Smooth muscle cell (in vitro differentiated cells): ENCODE measurements around the gene CMTM7. TPM values are rescaled to one million over a fixed set of nuclear protein-coding genes. Genes with fewer than 3 reads are reported as not detected.
"Not testable (repeated sequence)": the region's sequence is repeated elsewhere in the genome, so short reads cannot be mapped to it uniquely, and the experiment has no call there.

ENCODE experiments used
- DNase-seq: peaks from one replicate; lab custom pipeline; 2025; ENCODE audit not compliant: unreplicated experiment; lab: John Stamatoyannopoulos, UW
- H2AFZ ChIP-seq: fragments of 200-600 bp; sonication (generic); 2 replicates; pipeline ENCODE4 v1.6.0; 2016; ENCODE audit warnings: antibody characterized with exemption, low read depth, mild to moderate bottlenecking
- H3F3A ChIP-seq: fragments of 200-600 bp; sonication (generic); 2 replicates; pipeline ENCODE4 v1.6.0; 2017; ENCODE audit warnings: antibody characterized with exemption, low read depth
- H3K27ac ChIP-seq: fragments of 200-600 bp; sonication (generic); 2 replicates; pipeline ENCODE4 v1.5.1; 2016; ENCODE audit warnings: low read depth, mild to moderate bottlenecking
- H3K27me3 ChIP-seq: fragments of 200-600 bp; sonication (generic); 2 replicates; pipeline ENCODE4 v1.6.1; 2016; ENCODE audit warnings: low read depth, mild to moderate bottlenecking
- H3K36me3 ChIP-seq: fragments of 200-600 bp; sonication (generic); 2 replicates; pipeline ENCODE4 v1.5.1; 2016; ENCODE audit warnings: low read depth
- H3K4me1 ChIP-seq: fragments of 200-600 bp; sonication (generic); 2 replicates; pipeline ENCODE4 v1.5.1; 2016; ENCODE audit warnings: low read depth
- H3K4me2 ChIP-seq: fragments of 200-600 bp; sonication (generic); 2 replicates; pipeline ENCODE4 v1.6.0; 2016; ENCODE audit warnings: mild to moderate bottlenecking
- H3K4me3 ChIP-seq: fragments of 200-600 bp; sonication (generic); 2 replicates; pipeline ENCODE4 v1.5.1; 2016; ENCODE audit warnings: mild to moderate bottlenecking
- H3K79me2 ChIP-seq: fragments of 200-600 bp; sonication (generic); 2 replicates; pipeline ENCODE4 v1.6.0; 2016; ENCODE audit warnings: low read depth, mild to moderate bottlenecking
- H3K9ac ChIP-seq: fragments of 200-600 bp; sonication (generic); 2 replicates; pipeline ENCODE4 v1.6.0; 2016; ENCODE audit warnings: low read depth
- H3K9me3 ChIP-seq: fragments of 200-600 bp; sonication (generic); replicated peaks from 2 replicates; pipeline ENCODE4 v1.5.1; 2016; ENCODE audit warnings: low read depth
- H4K20me1 ChIP-seq: fragments of 200-600 bp; sonication (generic); 2 replicates; pipeline ENCODE4 v1.6.0; 2016; ENCODE audit warnings: low read depth
- CTCF ChIP-seq: fragments of 200-600 bp; sonication (generic); IDR thresholded peaks from 2 replicates; pipeline ENCODE4 v1.5.1; 2017; ENCODE audit warnings: borderline replicate concordance, mild to moderate bottlenecking, antibody characterized with exemption; ENCODE audit not compliant: insufficient read depth, poor library complexity, severe bottlenecking
- WGBS: methylation state at CpG from one replicate; pipeline ENCODE4 v1.1.7; 2016; ENCODE audit warnings: low lambda C conversion rate; 5-methylcytosine and 5-hydroxymethylcytosine counted together
- polyA plus RNA-seq: library from polyadenylated mRNA; unstranded; fragments of >200 nt; fragmentation: Nextera tagmentation; extraction: Ambion mirVana; gene quantifications from 2 replicates; pipeline ENCODE4 v1.2.1, GENCODE V29; 2016
- total RNA-seq: library from RNA; depleted of rRNA; stranded (reverse); fragments of >200 nt; gene quantifications from 2 replicates; pipeline ENCODE4 v1.2.3, GENCODE V29; 2014

The CMTM7 gene
- total and polyA plus RNA-seq, 2 experiments from 2014 or later: 23.4 to 43.1 TPM

- H3K79me2 ChIP-seq: no peaks in the 10 kb centered on the region
- no peak overlapping the region for H2AFZ ChIP-seq
- no peak overlapping the region for H3K4me2 ChIP-seq
- TF ChIP-seq CTCF: no peak
- H3K36me3 ChIP-seq: no peaks in the 10 kb centered on the region
- no peaks in the 10 kb centered on the region for H3K4me1 ChIP-seq
- H3K27ac ChIP-seq: no peak overlapping the region
- no peak for DNase-seq
- no peak overlapping the region for H3K4me3 ChIP-seq
- no peaks in the 10 kb centered on the region for H3F3A ChIP-seq
- H3K27me3 ChIP-seq: no peaks in the 10 kb centered on the region
- H4K20me1 ChIP-seq: peaks cover 81% of the 10 kb centered on the region
- H3K9me3 ChIP-seq: no peaks in the 10 kb centered on the region
- 97% methylated on average over 3 of the region's 3 CpGs for WGBS
- H3K9ac ChIP-seq: no peak overlapping the region
Observed at GRCh38 chr3:32471246-32471645, 79.6 kb downstream of the CMTM7 start.

GRCh38 chr3:32472151-32472550, 80.5 kb downstream of the CMTM7 start:
- not testable (repeated sequence) for H3K9ac ChIP-seq, H3K4me3 ChIP-seq, H3K4me2 ChIP-seq, H3K27me3 ChIP-seq, H2AFZ ChIP-seq, H3K36me3 ChIP-seq, H3K79me2 ChIP-seq, H3F3A ChIP-seq, H3K4me1 ChIP-seq, H3K27ac ChIP-seq, H3K9me3 ChIP-seq, DNase-seq
- H4K20me1 ChIP-seq: peaks cover 90% of the 10 kb centered on the region
- WGBS: 89% methylated on average over 12 of the region's 12 CpGs

GRCh38 chr3:32474201-32474600, 82.5 kb downstream of the CMTM7 start:
- H4K20me1 ChIP-seq: peaks cover 91% of the 10 kb centered on the region
- H3K9me3 ChIP-seq: no peaks in the 10 kb centered on the region
- H3K36me3 ChIP-seq: peaks cover 6% of the 10 kb centered on the region
- H3K4me3 ChIP-seq: no peak overlapping the region
- 93% methylated on average over 2 of the region's 2 CpGs for WGBS
- H3K27me3 ChIP-seq: no peaks in the 10 kb centered on the region
- no peak for TF ChIP-seq CTCF
- DNase-seq: no peak
- H3K4me2 ChIP-seq: no peak overlapping the region
- H3K79me2 ChIP-seq: peaks cover 5% of the 10 kb centered on the region
- no peak overlapping the region for H3K27ac ChIP-seq
- H3K4me1 ChIP-seq: no peaks in the 10 kb centered on the region
- H3F3A ChIP-seq: no peaks in the 10 kb centered on the region
- no peak overlapping the region for H3K9ac ChIP-seq
- no peak overlapping the region for H2AFZ ChIP-seq

GRCh38 chr3:32480604-32481003, 89.0 kb downstream of the CMTM7 start:
- 97% methylated on average over 1 of the region's 1 CpG for whole genome bisulfite sequencing

More at GRCh38 chr3:32480604-32481003, 89.0 kb downstream of the CMTM7 start:
- Histone ChIP-seq H3K4me1 (no peaks in the 10 kb centered on the region), H3K79me2 (peaks cover 5% of the 10 kb centered on the region), H3K4me2 (no peak overlapping the region), H3K36me3 (peaks cover 11% of the 10 kb centered on the region), H3K27me3 (no peaks in the 10 kb centered on the region), H3K9ac (no peak overlapping the region), H3K4me3 (no peak overlapping the region), H3K27ac (no peak overlapping the region), H3K9me3 (no peaks in the 10 kb centered on the region), H3F3A (no peaks in the 10 kb centered on the region), H4K20me1 (peaks cover 91% of the 10 kb centered on the region), H2AFZ (no peak overlapping the region)
- no peak for DNase-seq
- TF ChIP-seq CTCF: no peak
